Measurements from ENCODE around the gene SYF2. TPM values are rescaled to one million over a fixed set of nuclear protein-coding genes. Genes with fewer than 3 reads are reported as not detected.
A peak's percentile ranks its signal among the peaks of the same experiment; 100 is the strongest.

SYF2 gene
- total and polyA plus RNA-seq, 2 experiments from 2014 or later, result 34.2 to 66.3 TPM

DNA sequence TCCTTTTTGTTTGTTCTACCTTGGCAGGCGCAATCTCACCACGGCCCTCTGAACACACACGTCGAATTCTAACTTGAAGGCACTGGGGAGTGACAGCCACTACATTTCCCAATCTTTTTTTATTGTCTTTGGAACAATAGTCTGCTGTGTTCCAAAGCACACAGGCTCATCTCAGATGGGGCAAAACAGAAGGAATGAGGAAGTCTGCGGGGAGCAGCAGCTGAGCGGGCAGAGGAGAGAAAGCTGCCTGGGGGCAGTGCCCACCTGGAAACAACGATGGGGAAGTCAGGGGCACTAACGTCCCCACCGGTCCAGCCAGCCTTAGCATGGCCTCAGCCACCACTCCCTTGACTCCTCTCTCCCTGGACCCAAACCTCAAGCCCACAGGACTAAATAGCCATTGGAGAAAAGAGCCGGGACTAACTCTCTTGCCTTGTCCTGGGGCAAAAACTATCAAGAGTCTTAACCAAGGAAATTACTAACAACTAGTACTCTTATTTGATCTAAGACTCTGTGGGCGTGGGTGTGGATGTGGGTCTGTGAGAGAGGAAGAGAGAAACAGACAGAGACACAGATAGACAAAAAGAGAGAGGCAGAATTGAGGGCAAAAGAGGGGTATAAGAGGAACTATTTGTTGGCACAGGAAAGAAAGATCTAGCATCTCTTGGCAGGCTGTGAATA lies 34.2 kb downstream of the SYF2 start:
- Histone ChIP-seq H3K27me3 (no peaks in the 10 kb centered on the region), H3K4me1 (ENCODE audit: insufficient read depth) (peaks cover 33% of the 10 kb centered on the region), H3K79me2 (no peaks in the 10 kb centered on the region), H4K20me1 (ENCODE audit: insufficient read depth, poor library complexity, severe bottlenecking) (no peaks in the 10 kb centered on the region), H2AFZ (no peak overlapping the region), H3K9me2 (replicated peaks; ENCODE audit: insufficient read depth) (no peaks in the 10 kb centered on the region), H3K4me2 (peak overlapping the region; percentile 14), H3K36me3 (replicated peaks; ENCODE audit: insufficient read depth, low read depth) (no peaks in the 10 kb centered on the region), H3K27ac (peak overlapping the region; percentile 58), H3K9me3 (ENCODE audit: low read depth) (no peaks in the 10 kb centered on the region), H3K4me3 (no peak overlapping the region)
- 58% methylated on average over 11 of the region's 11 CpGs for WGBS (ENCODE audit: low lambda C conversion rate, missing lambda C conversion rate)
- no peak for TF ChIP-seq EZH2phosphoT487 (IDR thresholded peaks at IDR 0.05; ENCODE audit: low read depth, severe bottlenecking, unreplicated experiment)
- no peak for DNase-seq (ENCODE audit: low spot score)

GRCh38 chr1:25197235-25197975 lies 34.9 kb downstream of the SYF2 start:
- H2AFZ ChIP-seq, result no peak overlapping the region
- no peaks in the 10 kb centered on the region for H3K27me3 ChIP-seq
- H4K20me1 ChIP-seq (ENCODE audit: insufficient read depth, poor library complexity, severe bottlenecking), result no peaks in the 10 kb centered on the region
- 53% methylated on average over 20 of the region's 20 CpGs for WGBS (ENCODE audit: low lambda C conversion rate, missing lambda C conversion rate)
- H3K4me1 ChIP-seq (ENCODE audit: insufficient read depth), result peaks cover 38% of the 10 kb centered on the region
- no peaks in the 10 kb centered on the region for H3K9me3 ChIP-seq (ENCODE audit: low read depth)
- no peak for DNase-seq (ENCODE audit: low spot score)
- H3K27ac ChIP-seq, result peak overlapping the region; percentile 58
- peak overlapping the region; percentile 14 for H3K4me2 ChIP-seq
- no peak for TF ChIP-seq CTCF (IDR thresholded peaks at IDR 0.05; ENCODE audit: poor library complexity)
- TF ChIP-seq EZH2 (IDR thresholded peaks at IDR 0.05; ENCODE audit: borderline replicate concordance), result no peak
- TF ChIP-seq EZH2phosphoT487 (IDR thresholded peaks at IDR 0.05; ENCODE audit: low read depth, severe bottlenecking, unreplicated experiment), result no peak
- no peaks in the 10 kb centered on the region for H3K36me3 ChIP-seq (replicated peaks; ENCODE audit: insufficient read depth, low read depth)
- H3K9me2 ChIP-seq (replicated peaks; ENCODE audit: insufficient read depth), result no peaks in the 10 kb centered on the region
- no peak overlapping the region for H3K4me3 ChIP-seq
- no peaks in the 10 kb centered on the region for H3K79me2 ChIP-seq

- no peaks in the 10 kb centered on the region for H3K9me2 ChIP-seq (replicated peaks; ENCODE audit: insufficient read depth)
- H3K27me3 ChIP-seq, result no peaks in the 10 kb centered on the region
- no peak overlapping the region for H3K4me2 ChIP-seq
- no peaks in the 10 kb centered on the region for H3K9me3 ChIP-seq (ENCODE audit: low read depth)
- no peaks in the 10 kb centered on the region for H4K20me1 ChIP-seq (ENCODE audit: insufficient read depth, poor library complexity, severe bottlenecking)
- 89% methylated on average over 7 of the region's 7 CpGs for WGBS (ENCODE audit: low lambda C conversion rate, missing lambda C conversion rate)
- H3K27ac ChIP-seq, result peak overlapping the region; percentile 58
- DNase-seq (ENCODE audit: low spot score), result no peak
- H2AFZ ChIP-seq, result no peak overlapping the region
- H3K79me2 ChIP-seq, result no peaks in the 10 kb centered on the region
- H3K4me1 ChIP-seq (ENCODE audit: insufficient read depth), result peaks cover 38% of the 10 kb centered on the region
- no peak overlapping the region for H3K4me3 ChIP-seq
- H3K36me3 ChIP-seq (replicated peaks; ENCODE audit: insufficient read depth, low read depth), result no peaks in the 10 kb centered on the region
- TF ChIP-seq EZH2 (IDR thresholded peaks at IDR 0.05; ENCODE audit: borderline replicate concordance) (no peak), CTCF (IDR thresholded peaks at IDR 0.05; ENCODE audit: poor library complexity) (no peak), EZH2phosphoT487 (IDR thresholded peaks at IDR 0.05; ENCODE audit: low read depth, severe bottlenecking, unreplicated experiment) (no peak)
Observed at GRCh38 chr1:25196830-25197229, 35.5 kb downstream of the SYF2 start.

- Histone ChIP-seq H3K9me3 (ENCODE audit: low read depth) (no peaks in the 10 kb centered on the region), H3K27ac (no peak overlapping the region), H3K36me3 (replicated peaks; ENCODE audit: insufficient read depth, low read depth) (no peaks in the 10 kb centered on the region), H4K20me1 (ENCODE audit: insufficient read depth, poor library complexity, severe bottlenecking) (no peaks in the 10 kb centered on the region), H2AFZ (no peak overlapping the region), H3K27me3 (no peaks in the 10 kb centered on the region), H3K79me2 (no peaks in the 10 kb centered on the region), H3K4me2 (no peak overlapping the region), H3K4me3 (no peak overlapping the region), H3K4me1 (ENCODE audit: insufficient read depth) (peaks cover 38% of the 10 kb centered on the region), H3K9me2 (replicated peaks; ENCODE audit: insufficient read depth) (no peaks in the 10 kb centered on the region)
- DNase-seq (ENCODE audit: low spot score), result no peak
- TF ChIP-seq CTCF (IDR thresholded peaks at IDR 0.05; ENCODE audit: poor library complexity) (no peak), EZH2phosphoT487 (IDR thresholded peaks at IDR 0.05; ENCODE audit: low read depth, severe bottlenecking, unreplicated experiment) (no peak), EZH2 (IDR thresholded peaks at IDR 0.05; ENCODE audit: borderline replicate concordance) (no peak)
- 93% methylated on average over 6 of the region's 6 CpGs for WGBS (ENCODE audit: low lambda C conversion rate, missing lambda C conversion rate)
Observed at GRCh38 chr1:25195835-25196234, 36.5 kb downstream of the SYF2 start.
